ENCODE measurements around the gene TREM2.
"Not testable (repeated sequence)": the region's sequence is repeated elsewhere in the genome, so short reads cannot be mapped to it uniquely, and the experiment has no call there.

The TREM2 gene

DNA sequence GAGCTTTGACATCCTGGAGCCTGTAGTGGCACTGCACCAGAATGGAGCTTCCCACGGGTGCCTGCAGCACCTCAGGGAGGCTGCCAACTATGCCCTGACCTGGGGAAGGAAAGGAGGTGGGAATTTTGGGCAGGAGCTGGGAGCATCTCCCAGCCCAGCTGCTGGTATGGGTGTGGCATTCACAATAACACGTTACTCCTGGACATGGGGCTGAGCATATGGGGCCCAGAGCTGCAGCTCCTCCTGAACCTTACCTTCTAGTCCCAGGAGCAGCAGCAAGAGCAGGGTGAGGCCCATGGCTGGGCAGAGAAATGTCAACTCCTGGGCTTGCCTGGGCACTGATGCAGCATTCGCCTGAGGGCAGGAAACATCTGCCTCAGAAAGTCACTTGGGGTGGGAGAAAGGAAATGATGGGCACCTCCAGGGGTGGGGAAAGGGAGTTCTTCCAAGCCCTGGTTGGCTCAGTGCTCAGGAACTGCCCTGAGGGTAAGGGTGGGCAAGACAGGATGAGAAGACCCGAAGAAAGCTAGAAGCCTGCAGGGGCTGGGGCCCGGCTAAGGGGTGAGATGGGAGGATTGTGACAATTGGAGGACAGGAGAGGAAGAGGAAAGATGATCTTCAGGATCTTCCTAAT is 8.8 kb downstream of the TREM2 start, which contains the start of gene TREML1:
Gene TREML1 (minus strand): TSS at position 356 of the 634 bp plus-strand sequence. CDS start 59 bp downstream, at position 297.
- no peak for DNase-seq

- no peak for DNase-seq
Measured at GRCh38 chr6:41153451-41153850, 9.5 kb downstream of the TREM2 start.

DNA sequence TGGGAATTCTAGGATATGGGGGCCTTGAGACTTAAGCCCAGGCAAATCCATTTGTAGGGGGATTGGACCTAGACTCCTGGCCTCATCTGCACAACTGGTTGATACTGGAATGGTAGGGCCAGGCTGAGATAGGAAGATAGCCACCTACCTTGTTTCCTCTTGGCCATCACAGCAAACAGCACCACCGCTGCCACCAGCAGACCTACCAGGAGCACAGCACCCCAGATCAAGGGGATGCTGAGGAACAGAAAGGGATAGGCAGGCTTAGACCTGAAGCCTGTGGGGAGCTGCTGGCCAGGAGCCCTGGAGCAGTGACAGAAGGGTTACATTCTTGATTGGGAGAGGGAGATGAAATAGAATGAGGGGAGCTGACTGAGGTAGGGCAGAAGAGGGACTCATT is 12.2 kb downstream of the TREM2 start:
- no peak for DNase-seq

- DNase-seq = no peak
Measured at GRCh38 chr6:41147917-41148316, 15.0 kb downstream of the TREM2 start.

DNA sequence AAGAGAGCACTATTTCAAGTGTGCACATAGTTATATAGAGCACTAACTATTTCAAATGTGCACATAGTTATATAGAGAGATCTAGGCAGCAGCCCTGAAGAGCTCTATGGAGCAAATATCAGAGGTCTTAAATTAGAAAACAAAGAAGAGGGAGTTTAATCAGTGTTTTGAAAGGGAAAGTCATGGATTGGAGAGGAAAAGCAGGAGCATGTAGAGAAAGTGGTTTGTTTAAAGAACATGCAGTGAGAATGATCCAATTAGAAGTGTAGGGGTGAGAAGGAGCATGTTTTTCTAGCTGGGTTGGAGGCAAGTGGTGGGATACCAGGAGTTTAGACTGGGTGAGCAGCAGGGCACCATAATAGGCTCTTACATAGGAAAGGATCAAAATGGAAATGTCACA is 26.0 kb downstream of the TREM2 start:
- DNase-seq = no peak

GRCh38 chr6:41135062-41135832 is 27.7 kb downstream of the TREM2 start:
- no peak for DNase-seq

GRCh38 chr6:41132254-41132653 is 30.7 kb downstream of the TREM2 start:
- no peak for DNase-seq

DNA sequence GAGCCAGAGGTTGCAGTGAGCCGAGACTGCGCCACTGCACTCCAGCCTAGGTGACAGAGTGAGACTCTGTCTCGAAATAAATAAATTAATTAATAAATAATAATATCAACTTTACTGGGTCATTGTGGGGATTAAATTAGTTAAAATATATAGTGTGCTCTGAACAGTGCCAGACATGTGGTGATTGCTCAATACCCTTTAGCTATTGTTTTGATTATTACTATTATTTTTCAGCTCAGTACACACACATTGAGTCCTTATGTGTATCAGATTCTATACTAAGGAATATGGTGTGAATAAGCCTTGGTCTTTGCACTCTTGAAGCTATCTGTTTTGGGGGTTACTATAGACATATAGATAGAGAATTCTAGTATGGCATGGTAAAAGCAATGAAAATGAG is 37.6 kb downstream of the TREM2 start:
- no peak for DNase-seq

GRCh38 chr6:41122918-41123317 is 40.0 kb downstream of the TREM2 start:
- DNase-seq = no peak

DNA sequence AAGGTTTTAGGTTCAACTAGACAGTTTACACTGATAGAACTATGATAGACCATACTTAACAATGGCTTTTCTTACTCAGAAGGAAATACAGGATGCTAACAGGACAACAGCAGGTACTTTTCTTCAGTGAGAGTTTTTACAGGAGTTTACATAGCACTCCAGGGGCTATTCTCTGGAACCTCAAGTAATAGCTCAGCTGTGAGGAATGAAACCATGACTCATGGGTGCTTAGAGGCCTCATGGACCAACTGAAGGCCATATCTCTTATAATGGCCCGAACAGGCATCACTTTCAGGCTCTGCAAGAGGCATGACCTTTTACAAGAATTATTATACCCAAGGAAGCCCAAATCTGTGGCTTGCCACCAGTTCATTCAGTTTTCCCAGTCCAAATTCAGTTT is 40.5 kb downstream of the TREM2 start:
- no peak for DNase-seq

DNA sequence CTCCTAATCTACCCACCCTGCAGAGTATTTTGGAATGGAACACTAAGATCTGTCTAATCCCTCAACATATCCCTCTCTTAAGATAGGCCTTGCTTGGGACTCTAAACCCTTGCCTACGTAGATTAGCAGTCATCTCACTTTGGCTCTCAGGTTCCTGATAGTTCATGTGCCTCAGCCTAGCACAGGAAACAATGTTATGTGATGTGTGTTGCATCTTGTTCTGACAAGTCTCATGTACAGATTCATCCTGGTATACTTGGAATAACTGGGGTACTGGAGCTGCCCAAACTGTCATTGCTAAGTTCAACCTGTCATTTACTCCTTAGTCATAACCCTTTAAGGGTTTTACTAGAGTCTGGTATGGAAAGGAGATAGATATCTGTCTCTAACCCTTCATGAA is 42.9 kb downstream of the TREM2 start:
- DNase-seq = no peak

DNA sequence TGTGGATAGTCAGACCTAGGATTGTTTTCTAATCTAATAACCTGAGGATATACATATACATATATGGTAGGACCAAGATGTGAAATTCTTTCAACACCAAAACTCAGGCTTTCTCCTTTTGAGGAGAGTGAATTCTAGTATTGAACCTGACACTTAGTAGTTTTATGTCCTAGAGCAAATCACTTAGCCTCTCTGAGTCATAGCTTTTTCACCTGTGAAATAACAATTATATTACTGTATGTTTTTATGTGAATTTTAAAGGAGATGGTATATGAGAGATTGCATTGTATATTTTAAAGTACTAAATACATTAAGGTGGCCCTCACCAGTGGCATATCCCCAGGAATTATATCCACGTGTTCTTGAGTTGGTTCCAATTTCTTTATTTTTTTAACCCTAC is 43.4 kb downstream of the TREM2 start:
- DNase-seq = no peak

GRCh38 chr6:41115027-41115426 is 47.9 kb downstream of the TREM2 start:
- not testable (repeated sequence) for DNase-seq

GRCh38 chr6:41111017-41111416 is 51.9 kb downstream of the TREM2 start:
- no peak for DNase-seq
